Adrenal gland (tissue), 12 donors: ENCODE measurements around the gene ASTL. TPM values are rescaled to one million over a fixed set of nuclear protein-coding genes. Genes with fewer than 3 reads are reported as not detected.

Experiments
- DNase-seq, 7 donors: peaks; one replicate each; pipeline ENCODE4 v3.0.0-alpha.2; 2019 to 2020
- H3K27ac ChIP-seq, 5 donors: fragments of 200-600 bp; sonication (generic) in 4 of 5; 1 replicate in 3 of 5; 2 replicates in 2 of 5; pipeline versions ENCODE4 v1.5.1 to v1.8.0; 2016 to 2020; ENCODE audit warnings: mild to moderate bottlenecking in 1 of 5
- H3K27me3 ChIP-seq: fragments of 200-600 bp; 2 replicates; pipeline ENCODE4 v1.8.0; 2021
- H3K36me3 ChIP-seq, 2 donors: fragments of 200-600 bp; replicated peaks in 1 of 2; 1 replicate in 1 of 2; 2 replicates in 1 of 2; pipeline versions ENCODE4 v1.5.1 to v1.8.0; 2018 to 2022
- H3K4me1 ChIP-seq, 2 donors: fragments of 200-600 bp; replicated peaks in 1 of 2; 1 replicate in 1 of 2; 2 replicates in 1 of 2; pipeline versions ENCODE4 v1.5.1 to v1.8.0; 2018 to 2021
- H3K4me3 ChIP-seq, 4 donors: fragments of 200-600 bp; sonication (generic) in 3 of 4; one replicate each; pipeline ENCODE4 v1.5.1; 2016 to 2018
- H3K9me3 ChIP-seq, 3 donors: fragments of 200-600 bp; sonication (generic) in 1 of 3; replicated peaks in 1 of 3; 1 replicate in 2 of 3; 2 replicates in 1 of 3; pipeline versions ENCODE4 v1.5.1 to v1.8.0; 2016 to 2021
- POLR2A ChIP-seq, 2 donors: fragments of 450-650 bp; IDR thresholded peaks; one replicate each; pipeline ENCODE4 v1.6.1; 2017; ENCODE audit warnings: antibody characterized with exemption in 2 of 2, mild to moderate bottlenecking in 2 of 2, moderate library complexity in 1 of 2
- WGBS, 4 donors: extraction: QIAGEN DNeasy Blood & Tissue Kit in 2 of 4; methylation state at CpG; one replicate each; pipeline versions ENCODE4 v1.1.5 to v1.1.7; 2013 to 2017; 5-methylcytosine and 5-hydroxymethylcytosine counted together
- intact Hi-C, 2 donors: fragments of 100-400 bp; cut with DNase I; formaldehyde crosslinking; loops; one replicate each; pipeline versions ENCODE4 v1.14.1 to v1.15.0; 2022 to 2023
- polyA plus RNA-seq, 3 donors: library from polyadenylated mRNA; stranded (reverse); fragments of 200-250 nt in 2 of 3; fragments of 350-450 nt in 1 of 3; fragmentation: Illumina TruSeq in 1 of 3; extraction: RNeasy Lipid Tissue Mini Kit (QIAGEN cat#74804) in 1 of 3; gene quantifications; one replicate each; pipeline ENCODE4 v1.2.3, GENCODE V29; 2013 to 2014
- total RNA-seq, 9 donors: library from RNA; depleted of rRNA in 4 of 9; stranded (reverse); fragments of >200 nt in 4 of 9; fragments of 120-200 nt in 1 of 9; fragmentation: NEBNext Ultra II Directional in 1 of 9; extraction: Animal tissue kit (Norgen Biotek cat#: 25700) in 1 of 9; gene quantifications; one replicate each; pipeline versions ENCODE4 v1.1.0 to v1.2.4, GENCODE V29; 2013 to 2023
- TF ChIP-seq, protein P1 (sequence below), 6 experiments: fragments of 450-650 bp in 4 of 6; fragments of 200-600 bp in 2 of 6; sonication (generic) in 1 of 6; IDR thresholded peaks; 1 replicate in 5 of 6; 2 replicates in 1 of 6; pipeline versions ENCODE4 v1.5.1 to v1.8.0; 2016 to 2021; ENCODE audit warnings: antibody characterized with exemption in 6 of 6, mild to moderate bottlenecking in 2 of 6, moderate library complexity in 1 of 6
- donor health status: healthy with polysubstance abuse.
- donor health status: Bipolar disorder and iron deficiency.
- donor health status: DM: yes; HTN: yes; CAD: no.
- donor health status: DM: no; HTN: no; CAD: no.
- donor health status: DM: no; HTN: no; CAD: no.
- donor health status: DM: yes; HTN: yes; CAD: no.

The ASTL gene
- total and polyA plus RNA-seq, 12 donors, result not detected

GRCh38 chr2:96159084-96159830, 21.0 kb upstream of the ASTL start:
- no peaks in the 10 kb centered on the region for H3K4me1 ChIP-seq
- no peak overlapping the region for H3K27ac ChIP-seq
- WGBS, 4 donors, result 82 to 90% (median 89%) methylated on average over 17 of the region's 17 CpGs
- H3K36me3 ChIP-seq, result no peaks in the 10 kb centered on the region
- intact Hi-C loops, result no loop called here
- no peak overlapping the region for H3K4me3 ChIP-seq
- no peak for TF ChIP-seq POLR2A (IDR thresholded peaks at IDR 0.05)
- TF ChIP-seq, protein P1, sequence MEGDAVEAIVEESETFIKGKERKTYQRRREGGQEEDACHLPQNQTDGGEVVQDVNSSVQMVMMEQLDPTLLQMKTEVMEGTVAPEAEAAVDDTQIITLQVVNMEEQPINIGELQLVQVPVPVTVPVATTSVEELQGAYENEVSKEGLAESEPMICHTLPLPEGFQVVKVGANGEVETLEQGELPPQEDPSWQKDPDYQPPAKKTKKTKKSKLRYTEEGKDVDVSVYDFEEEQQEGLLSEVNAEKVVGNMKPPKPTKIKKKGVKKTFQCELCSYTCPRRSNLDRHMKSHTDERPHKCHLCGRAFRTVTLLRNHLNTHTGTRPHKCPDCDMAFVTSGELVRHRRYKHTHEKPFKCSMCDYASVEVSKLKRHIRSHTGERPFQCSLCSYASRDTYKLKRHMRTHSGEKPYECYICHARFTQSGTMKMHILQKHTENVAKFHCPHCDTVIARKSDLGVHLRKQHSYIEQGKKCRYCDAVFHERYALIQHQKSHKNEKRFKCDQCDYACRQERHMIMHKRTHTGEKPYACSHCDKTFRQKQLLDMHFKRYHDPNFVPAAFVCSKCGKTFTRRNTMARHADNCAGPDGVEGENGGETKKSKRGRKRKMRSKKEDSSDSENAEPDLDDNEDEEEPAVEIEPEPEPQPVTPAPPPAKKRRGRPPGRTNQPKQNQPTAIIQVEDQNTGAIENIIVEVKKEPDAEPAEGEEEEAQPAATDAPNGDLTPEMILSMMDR (IDR thresholded peaks at IDR 0.05), result no peak
- DNase-seq, result no peak
- H3K9me3 ChIP-seq, result no peaks in the 10 kb centered on the region
- H3K27me3 ChIP-seq, result no peaks in the 10 kb centered on the region

GRCh38 chr2:96158554-96158940, 20.2 kb upstream of the ASTL start:
- DNase-seq, result no peak
- Histone ChIP-seq H3K27ac (no peak overlapping the region), H3K4me1 (no peaks in the 10 kb centered on the region), H3K9me3 (no peaks in the 10 kb centered on the region), H3K36me3 (no peaks in the 10 kb centered on the region), H3K4me3 (no peak overlapping the region), H3K27me3 (no peaks in the 10 kb centered on the region)
- intact Hi-C loops, result no loop called here
- WGBS, 4 donors, result 70 to 90% (median 84%) methylated on average over 5 to 14 of the region's 14 CpGs
- no peak for TF ChIP-seq POLR2A (IDR thresholded peaks at IDR 0.05)
- TF ChIP-seq, protein P1 (IDR thresholded peaks at IDR 0.05), result no peak

GRCh38 chr2:96157649-96158553, 19.6 kb upstream of the ASTL start:
- no peak overlapping the region for H3K27ac ChIP-seq
- no peaks in the 10 kb centered on the region for H3K9me3 ChIP-seq
- no peak overlapping the region for H3K4me3 ChIP-seq
- TF ChIP-seq, protein P1 (IDR thresholded peaks at IDR 0.05), result no peak
- WGBS, 4 donors, result 66 to 90% (median 73%) methylated on average over 4 to 19 of the region's 19 CpGs
- DNase-seq, result no peak
- intact Hi-C loops, result no loop called here
- H3K27me3 ChIP-seq, result no peaks in the 10 kb centered on the region
- no peaks in the 10 kb centered on the region for H3K4me1 ChIP-seq
- H3K36me3 ChIP-seq, result no peaks in the 10 kb centered on the region

DNA sequence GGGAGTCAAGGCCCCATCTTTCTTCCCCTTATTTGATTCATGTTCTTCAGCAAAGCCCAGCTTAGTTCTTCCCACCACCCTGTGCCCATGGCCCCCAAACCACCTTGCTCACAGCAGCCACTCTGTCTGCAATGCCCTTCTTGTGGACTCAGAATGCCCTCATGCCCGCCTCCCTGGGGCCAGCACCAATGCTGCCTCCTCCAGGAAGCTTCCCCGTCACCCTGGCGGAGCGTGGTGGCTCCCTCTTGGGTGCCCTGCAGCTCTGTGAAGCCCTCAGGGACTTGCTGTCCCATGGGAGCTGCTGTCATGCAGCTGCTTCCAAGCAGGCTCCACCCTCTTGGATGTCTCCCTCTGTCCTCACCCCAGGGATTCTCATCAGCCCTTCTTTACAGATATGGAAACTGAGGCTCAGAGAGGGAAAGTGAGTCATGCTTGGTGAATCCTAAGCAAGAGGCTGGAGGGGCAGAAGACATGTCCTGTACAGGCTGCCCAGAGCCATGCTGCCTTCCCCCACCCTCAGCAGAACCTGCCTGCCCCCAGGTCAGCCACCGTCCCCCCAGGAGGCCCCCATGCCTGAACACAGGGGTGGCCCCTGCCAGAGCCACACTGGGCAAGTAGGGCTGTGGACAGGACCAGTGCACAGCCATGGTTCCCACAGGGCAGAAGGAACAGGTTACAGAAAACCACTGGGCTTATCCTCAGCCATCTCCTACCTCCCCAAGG, 18.8 kb upstream of the ASTL start:
- Histone ChIP-seq H3K36me3 (no peaks in the 10 kb centered on the region), H3K4me1 (no peaks in the 10 kb centered on the region), H3K27ac (no peak overlapping the region), H3K27me3 (no peaks in the 10 kb centered on the region), H3K4me3 (no peak overlapping the region), H3K9me3 (no peaks in the 10 kb centered on the region)
- no peak for DNase-seq
- WGBS, 4 donors, result 78 to 100% (median 92%) methylated on average over 3 to 5 of the region's 5 CpGs
- no peak for TF ChIP-seq POLR2A (IDR thresholded peaks at IDR 0.05)
- TF ChIP-seq, protein P1 (IDR thresholded peaks at IDR 0.05), result no peak
- intact Hi-C loops, result no loop called here
